ENCODE data around the gene STAB2.

Gene STAB2

DNA sequence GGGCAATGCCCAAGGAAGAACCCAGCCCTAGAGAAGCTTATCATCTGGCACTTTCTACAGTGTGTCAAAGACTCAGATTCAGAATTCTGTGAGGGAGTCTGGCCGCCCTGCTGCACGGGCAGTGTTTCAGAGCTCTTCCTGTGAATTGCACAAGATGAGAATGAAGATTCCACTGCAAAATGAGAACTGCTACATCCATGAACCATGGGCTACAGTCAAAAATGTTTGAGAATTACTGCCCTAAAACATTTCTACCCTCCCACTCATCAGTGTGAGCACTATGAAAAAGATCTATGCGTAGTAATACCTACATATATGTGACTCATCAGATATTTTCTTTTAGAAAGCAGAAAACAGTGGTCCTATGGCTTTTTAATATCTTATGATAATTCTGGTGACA is 104.0 kb downstream of the STAB2 start:
- TF ChIP-seq CTCF (IDR thresholded peaks at IDR 0.05; ENCODE audit: insufficient read depth, low read length, missing control alignments) = no peak
- no peak for DNase-seq (ENCODE audit: low read depth, low spot score)
- no peak overlapping the region for H3K4me3 ChIP-seq (ENCODE audit: low read depth, low read length)
- POLR2A ChIA-PET = no interaction called here
- CTCF ChIA-PET = no interaction called here

DNA sequence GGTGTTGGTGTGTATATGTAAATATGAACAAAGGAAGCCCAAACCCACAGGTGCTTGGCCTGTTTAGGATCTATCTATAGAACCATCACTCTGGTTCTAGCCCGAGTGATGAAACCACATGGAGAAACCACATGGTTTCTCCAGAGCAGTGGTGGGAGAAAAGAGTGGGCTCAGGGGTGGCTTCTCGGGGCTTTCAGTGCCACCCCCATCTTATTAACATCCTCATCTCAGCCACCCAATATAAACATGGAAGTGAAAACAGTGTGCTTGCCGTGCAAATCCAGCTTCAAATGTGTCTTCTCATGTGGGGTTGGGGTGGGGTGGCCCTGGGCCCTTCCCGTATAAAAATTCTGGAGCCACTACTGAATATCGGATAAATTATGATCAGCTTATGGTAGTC is 109.0 kb downstream of the STAB2 start:
- no peak for TF ChIP-seq CTCF (IDR thresholded peaks at IDR 0.05; ENCODE audit: insufficient read depth, low read length, missing control alignments)
- ChIA-PET POLR2A (no interaction called here), CTCF (no interaction called here)
- H3K4me3 ChIP-seq (ENCODE audit: low read depth, low read length) = no peak overlapping the region
- DNase-seq (ENCODE audit: low read depth, low spot score) = no peak

DNA sequence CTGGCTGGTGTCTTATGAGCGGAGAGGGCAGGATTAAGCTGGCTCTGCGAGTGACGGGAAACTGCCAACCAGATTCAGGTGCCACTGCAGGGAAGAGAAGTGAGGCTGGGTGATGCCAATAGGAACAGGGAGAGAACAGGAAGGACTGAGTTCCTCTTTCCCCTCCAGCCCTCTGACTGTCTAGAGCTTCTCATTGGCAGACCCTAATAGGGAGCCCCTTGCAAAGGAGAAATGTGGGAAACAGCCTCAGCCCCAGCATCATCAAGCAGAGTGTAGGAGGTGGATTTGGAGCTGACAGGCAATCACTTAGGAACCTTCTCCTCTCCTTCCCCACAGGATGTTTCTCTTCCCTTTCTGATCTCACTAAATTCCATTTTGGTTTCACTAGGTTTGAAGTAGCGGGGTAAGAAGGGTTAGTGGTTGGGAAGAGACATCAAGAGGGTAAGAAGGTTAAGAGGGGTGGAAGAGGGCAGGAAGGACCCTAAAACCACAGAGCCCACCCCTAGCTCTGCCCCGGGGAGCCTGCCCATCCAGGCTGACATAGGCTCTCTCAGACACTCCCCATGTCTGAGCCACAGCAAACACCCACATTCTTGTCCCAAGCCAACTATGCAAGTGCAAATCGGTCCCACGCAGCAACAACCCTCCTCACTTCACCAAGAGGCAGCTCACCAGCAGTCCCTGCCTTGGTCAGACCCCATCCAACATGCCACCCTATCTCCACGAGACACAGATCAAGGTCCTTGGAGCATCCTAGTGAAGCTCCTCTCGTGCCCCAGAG is 111.1 kb downstream of the STAB2 start:
- TF ChIP-seq CTCF (IDR thresholded peaks at IDR 0.05; ENCODE audit: insufficient read depth, low read length, missing control alignments) = no peak
- H3K4me3 ChIP-seq (ENCODE audit: low read depth, low read length) = no peak overlapping the region
- CTCF ChIA-PET = no interaction called here
- DNase-seq (ENCODE audit: low read depth, low spot score) = no peak
- POLR2A ChIA-PET = no interaction called here

GRCh38 chr12:103698752-103699560 is 111.9 kb downstream of the STAB2 start:
- H3K4me3 ChIP-seq (ENCODE audit: low read depth, low read length) = no peak overlapping the region
- ChIA-PET CTCF (no interaction called here), POLR2A (no interaction called here)
- TF ChIP-seq CTCF (IDR thresholded peaks at IDR 0.05; ENCODE audit: insufficient read depth, low read length, missing control alignments) = no peak
- no peak for DNase-seq (ENCODE audit: low read depth, low spot score)

DNA sequence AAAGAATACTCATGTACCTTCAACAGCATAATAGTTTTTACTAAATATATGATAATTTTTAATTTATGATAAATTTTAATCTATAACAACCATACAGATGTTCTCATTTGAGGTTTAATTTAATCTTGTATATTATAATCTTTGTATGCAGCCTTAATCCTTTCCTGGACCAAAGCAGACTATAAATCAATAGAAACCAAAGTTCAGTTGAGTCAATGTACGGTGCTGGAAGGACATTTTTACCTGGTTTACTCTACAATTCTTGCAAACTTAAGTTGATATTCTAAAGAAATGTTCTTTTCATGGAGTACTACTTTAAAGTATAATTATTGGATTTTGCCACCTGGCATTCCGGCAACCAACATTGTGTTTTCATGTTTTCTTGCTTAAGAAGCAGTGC is 118.0 kb downstream of the STAB2 start:
- TF ChIP-seq CTCF (IDR thresholded peaks at IDR 0.05; ENCODE audit: insufficient read depth, low read length, missing control alignments) = no peak
- CTCF ChIA-PET = no interaction called here

DNA sequence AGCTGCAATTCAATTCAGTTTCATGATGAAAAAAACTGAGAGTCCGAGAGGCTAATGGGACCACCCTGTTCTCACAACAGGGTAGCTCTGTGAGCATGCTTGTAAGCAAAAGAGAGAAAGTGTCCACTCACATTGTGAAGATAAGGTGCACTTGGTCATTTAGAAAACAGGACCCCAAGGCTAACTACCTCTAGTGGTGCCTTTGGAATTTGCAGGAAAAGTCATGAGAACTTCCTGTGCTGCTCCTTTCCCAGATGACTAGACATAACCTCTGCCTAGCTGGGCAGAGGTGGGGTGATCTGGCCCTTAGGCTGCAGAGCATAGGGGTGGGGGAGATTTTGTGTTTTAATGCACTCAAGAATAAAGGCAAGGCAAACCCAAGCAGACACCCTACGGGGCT is 118.9 kb downstream of the STAB2 start:
- DNase-seq (ENCODE audit: low read depth, low spot score) = no peak
- POLR2A ChIA-PET = no interaction called here
- H3K4me3 ChIP-seq (ENCODE audit: low read depth, low read length) = no peak overlapping the region
- CTCF ChIA-PET = no interaction called here
- TF ChIP-seq CTCF (IDR thresholded peaks at IDR 0.05; ENCODE audit: insufficient read depth, low read length, missing control alignments) = no peak

More for the DNA sequence above, 118.0 kb downstream of the STAB2 start:
- POLR2A ChIA-PET = no interaction called here
- DNase-seq (ENCODE audit: low read depth, low spot score) = no peak
- no peak overlapping the region for H3K4me3 ChIP-seq (ENCODE audit: low read depth, low read length)

Measured in AG04449 (cell line).